Stimulated activated CD4-positive, alpha-beta T cell treated with anti-CD3 and anti-CD28 coated beads, Interleukin-15, amount 100 ng/mL, for 1 hour (primary cell): ENCODE data around the gene MTUS2.

ENCODE experiments used
- DNase-seq, 2 donors: peaks; one replicate each; pipeline ENCODE4 v3.0.0-alpha.2; 2020; ENCODE audit warnings: low read depth in 1 of 2, low spot score in 1 of 2

Gene MTUS2

DNA sequence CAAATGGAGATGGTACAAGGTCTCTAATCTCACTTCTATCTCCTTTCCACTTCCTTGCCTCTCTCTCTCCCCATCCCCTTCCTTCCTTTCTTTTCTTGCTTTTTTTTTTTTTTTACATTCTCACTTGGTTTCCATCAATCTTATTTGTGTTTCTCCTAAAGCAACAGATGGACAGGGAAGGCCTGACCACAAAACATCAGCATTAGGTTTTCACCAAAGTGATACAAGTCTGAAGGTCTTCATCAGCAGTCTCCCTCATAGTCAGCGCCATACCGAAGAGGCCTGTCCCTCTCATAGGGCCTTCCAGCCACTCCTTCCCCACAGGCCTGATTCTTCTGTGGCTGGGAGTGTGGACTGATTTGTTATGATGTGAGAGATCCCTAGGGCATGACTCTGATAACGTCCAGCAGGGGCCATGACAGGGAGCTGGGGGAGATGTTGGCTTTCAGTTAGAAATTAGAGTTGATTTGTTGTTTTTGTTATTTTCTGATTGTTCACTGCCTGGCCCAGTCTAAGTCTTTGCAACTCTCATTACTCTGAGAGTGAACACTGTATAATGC lies 616.7 kb downstream of the MTUS2 start:
- DNase-seq, result no peak

DNA sequence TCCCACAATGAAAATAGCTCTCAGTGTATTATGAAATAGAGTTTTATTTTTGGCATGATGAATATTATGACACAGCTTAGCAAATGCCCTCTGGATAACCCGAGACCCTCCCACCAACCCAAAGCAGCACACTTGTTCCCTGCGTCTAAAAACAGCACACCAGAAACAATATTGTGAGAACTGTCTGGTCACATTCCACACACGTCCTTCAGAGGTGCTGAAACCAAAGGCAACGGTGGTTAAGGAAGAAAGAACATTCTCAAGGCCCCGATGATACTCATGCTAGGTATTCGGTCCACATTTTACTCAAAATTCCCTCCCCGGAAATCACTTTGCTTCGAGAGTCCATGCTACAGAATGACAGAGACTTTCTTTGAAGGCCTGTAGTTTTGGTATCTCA lies 618.6 kb downstream of the MTUS2 start:
- no peak for DNase-seq

DNA sequence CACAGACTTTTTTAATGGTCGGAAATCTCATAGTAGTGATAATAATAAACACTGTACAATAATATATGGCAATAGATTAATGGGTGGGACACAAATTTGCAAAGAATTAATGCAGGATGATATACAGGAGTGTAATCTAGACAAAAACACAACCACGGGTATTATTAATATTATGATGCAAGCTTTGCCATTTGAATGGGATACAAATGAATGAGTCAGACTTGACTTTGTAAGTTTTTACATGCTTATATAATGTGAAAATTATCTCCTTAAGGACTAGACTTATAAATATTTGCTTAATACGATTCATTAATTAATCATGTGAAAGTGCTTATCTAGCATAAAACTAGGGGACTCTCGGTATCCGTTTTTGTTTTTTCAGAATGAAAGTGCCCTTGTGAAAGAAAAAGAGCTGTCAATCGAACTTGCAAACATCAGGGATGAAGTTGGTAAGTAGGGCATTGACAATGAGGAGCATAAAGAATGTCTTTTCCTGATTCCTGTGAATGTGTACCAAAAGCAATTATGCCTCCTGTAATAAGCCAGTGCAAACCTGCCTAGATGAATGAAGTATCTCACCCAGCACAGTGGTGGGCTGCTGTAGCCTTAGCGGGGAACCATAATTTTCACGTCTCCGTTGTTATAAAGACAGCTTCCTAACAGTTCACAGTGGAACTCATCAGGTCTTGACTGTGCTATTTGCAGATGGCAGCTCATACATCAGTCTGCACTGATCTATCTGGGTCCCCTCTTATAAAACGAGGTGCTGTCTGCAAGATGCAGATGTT lies 619.7 kb downstream of the MTUS2 start:
- no peak for DNase-seq

DNA sequence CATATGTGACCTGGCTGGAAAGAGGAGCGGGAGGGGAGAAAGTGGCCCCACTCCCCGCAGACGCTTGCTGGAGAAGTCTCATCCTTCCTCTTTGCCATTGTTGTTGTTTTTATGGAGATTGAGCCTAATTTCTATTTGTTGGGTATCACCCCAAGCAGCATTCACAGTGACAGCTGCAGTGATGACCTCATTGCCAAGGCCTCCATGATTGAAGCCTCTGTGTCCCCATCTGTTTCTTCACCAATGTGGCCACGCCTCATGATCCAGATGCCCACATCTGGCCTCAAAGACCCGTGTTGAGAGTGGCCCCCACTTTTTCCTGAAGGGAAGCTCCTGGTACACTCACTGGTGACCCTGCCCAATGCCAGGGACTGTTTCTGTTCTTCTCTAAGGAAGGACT lies 621.2 kb downstream of the MTUS2 start:
- no peak for DNase-seq

DNA sequence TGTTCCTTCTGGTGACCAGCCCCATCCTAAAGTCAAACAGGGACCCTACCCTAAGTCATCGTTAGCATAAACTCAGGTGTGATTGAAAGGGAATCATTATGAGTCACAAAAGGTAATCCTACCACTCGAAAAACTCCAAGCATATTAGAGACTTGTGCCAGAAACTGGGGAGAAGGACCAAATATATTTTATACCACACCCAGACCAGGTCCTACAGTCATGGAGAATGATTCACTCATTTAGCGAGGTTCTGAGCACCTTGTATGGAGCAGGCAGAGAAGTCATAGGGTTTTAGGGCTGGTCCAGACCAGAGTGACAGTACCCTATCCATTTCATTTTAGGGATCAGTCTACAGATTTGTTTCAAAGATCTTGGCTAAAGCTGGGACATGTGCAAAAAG lies 625.9 kb downstream of the MTUS2 start:
- no peak for DNase-seq

DNA sequence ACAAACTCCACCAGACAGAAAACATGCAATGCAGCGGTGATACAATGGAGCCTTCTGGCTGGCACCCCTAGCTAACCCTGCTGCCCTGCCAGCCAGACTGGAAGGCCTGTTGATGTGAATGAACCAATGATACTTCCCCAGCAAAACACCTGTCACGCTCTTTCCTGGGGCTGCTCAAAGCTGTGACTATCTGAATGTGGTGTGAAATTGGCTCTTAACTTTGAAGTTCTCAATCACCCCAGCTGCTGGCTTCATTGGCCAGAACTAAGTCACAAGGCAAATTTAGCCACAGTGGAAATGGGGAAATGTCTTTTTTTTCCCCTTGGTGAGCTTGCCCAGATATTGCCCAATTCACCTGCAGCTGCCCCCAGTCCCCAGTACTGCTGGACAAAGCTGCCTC lies 628.0 kb downstream of the MTUS2 start:
- DNase-seq, result no peak

DNA sequence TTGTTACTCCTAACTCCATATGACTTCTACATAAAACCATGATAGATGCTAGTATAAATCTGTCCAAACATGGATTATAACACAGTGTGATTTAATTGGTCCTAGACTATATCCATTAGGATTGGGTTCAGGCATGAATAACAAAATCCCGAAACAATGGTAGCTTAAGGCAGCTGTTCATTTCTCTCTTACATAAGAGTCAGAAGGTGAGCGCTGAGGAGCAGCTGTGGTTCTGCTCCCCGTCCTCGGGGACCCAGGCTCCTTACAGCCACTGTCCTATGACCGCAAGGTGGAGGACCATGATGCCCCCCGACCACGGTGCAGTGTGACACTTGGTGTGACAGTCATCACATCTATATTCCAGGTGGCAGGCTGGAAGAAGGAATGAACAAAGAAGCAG lies 629.6 kb downstream of the MTUS2 start:
- DNase-seq, result no peak

DNA sequence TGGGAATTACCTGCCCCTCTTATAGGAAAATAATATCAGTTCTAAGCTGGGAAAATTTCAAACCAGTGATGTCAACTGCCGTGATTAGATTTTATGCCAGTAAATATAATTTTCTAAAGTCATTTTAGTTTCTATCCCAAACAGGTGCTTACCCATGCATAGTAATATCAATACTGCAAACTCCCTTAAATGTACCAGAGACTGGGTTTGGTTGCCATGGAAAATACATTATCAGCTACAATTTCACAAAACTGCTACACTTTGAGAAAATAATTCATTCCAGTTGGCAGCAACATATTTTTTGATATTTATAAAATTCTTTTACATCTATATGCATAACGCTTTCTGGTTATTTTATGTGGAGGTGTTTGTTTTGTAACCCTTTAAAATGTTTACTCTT lies 631.8 kb downstream of the MTUS2 start:
- no peak for DNase-seq

DNA sequence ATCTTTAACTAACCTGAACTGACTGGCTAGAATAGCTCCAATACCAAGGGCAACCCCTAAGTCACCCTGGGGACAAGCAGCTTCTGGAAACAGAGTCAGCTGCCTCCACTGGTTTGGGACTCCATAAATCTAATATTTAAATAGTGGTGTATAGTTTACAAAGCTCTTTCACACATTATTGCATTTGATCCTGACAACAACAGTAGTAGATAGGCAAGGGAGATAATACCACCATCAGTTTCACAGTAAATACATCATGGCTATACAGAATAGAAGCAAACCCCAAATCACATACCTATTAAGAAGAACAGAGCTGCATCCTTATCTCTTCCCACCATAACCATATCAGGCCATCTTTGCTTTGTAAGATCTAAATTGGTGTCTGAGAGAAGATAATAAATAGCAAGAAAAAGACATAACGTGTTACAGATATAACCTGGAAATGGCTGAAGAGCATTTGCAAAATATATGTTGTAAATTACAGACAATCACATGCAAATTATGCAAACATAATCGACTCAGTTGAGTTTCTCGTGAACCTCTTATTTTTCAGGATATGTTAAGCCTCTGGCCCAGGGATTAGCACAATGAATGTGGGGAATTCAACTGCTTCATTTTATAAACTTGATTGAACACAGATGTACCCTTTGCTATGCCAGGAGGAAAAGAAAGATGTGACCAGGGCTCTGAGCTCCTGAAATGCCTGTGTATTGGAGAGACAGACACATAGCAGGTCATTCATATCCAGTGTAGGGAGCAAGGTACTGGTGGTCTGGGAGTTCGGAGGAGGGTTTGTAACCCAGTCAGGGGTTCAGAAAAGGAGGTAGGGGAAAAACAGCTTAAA lies 632.9 kb downstream of the MTUS2 start:
- no peak for DNase-seq

DNA sequence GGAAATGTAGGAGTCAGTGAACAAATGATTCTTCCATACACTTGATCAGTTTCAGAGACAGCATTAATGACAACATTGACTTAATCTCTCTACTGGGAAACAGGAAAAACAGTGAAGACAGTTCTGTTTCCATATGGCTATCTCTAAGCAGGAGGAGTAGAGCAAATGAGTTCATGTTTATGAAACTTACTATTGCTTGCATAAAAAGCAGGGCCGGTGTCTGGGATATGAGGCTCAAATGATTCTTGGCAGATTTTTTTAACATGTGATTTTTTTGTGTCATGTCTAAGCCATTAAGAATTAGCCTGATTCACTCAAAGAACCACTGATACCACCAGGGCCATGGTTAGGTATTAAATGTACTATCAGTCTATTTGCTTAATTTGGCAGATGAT lies 633.5 kb downstream of the MTUS2 start:
- no peak for DNase-seq

DNA sequence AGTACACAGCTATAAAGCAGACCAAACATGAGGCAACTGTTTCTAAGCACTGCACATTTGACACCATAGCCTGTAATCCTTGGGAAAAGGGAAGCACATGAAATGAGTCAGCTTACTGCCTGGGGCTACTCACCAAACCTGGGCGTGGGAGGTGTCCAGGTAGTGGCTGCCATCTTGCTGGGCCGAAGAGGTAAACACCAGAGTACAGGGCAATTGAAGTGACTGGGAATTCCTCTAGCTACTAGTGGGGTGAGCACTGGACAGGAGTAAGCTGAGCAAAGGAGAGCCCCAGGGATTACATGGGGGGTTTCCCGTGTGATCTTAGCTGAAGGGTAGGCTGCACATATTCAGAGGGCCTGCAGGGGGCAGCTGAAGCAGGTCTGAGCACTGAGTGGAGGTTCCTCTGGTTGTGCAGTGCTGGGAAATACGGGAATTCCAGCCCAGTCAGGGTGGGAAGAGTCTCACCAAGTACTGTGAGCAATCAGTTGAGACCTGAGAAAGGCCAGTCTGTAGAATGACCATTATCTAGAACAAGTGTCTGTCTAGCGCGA lies 634.9 kb downstream of the MTUS2 start:
- DNase-seq, result no peak

DNA sequence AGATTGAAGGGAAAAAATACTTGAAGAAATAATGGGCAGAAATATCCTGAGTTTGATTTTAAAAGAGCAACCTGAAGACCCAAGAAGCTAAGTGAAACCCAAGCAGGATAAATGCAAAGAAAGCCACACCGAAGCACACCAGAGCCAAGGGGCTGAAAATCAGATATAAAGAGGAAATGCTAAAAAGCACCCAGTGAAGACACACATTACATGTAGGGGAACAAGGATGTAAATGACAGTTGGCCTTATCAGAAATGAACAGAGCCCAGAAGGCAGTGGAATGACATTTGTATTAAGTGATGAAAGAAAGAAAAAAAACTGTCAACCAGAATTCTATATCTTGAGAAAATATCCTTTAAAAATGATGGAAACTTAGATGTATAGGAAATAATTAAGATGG lies 636.3 kb downstream of the MTUS2 start:
- no peak for DNase-seq

DNA sequence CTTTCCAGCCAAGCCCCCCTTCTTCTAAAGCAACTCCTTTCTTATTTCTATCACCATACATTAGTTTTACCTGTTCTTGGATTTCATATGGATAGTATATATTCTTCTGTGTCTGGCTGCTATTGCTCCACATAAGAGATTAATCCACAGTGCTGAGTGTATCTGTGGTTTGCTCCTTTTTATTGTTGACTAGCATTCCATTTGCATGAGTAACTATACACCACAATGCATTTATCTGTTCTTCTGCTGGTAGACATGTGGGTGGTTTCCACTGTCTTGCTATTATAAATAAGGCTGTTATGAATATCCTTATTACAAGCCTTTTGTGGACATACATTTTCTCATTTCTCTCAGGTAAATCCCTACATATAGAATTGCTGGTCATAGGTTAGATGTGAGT lies 637.2 kb downstream of the MTUS2 start:
- DNase-seq, result no peak

DNA sequence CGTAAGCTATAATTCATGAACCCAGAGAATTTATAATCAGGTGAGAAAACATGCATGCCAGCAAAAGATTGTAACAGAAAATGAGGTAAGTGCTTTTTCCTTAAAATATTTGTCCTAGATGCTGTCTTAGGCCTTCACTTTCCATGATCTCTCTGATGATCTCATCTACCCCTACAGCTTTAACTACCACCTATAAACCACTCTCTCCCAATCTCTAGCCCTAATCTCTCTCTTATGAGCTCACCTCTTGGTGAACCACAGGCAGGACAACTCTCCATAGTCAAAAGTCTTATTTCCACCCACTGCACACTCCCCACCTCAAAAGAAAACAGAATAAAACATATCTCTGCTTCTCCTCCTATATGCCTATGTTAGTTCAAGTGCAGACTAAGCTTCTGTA lies 638.3 kb downstream of the MTUS2 start:
- DNase-seq, result no peak

DNA sequence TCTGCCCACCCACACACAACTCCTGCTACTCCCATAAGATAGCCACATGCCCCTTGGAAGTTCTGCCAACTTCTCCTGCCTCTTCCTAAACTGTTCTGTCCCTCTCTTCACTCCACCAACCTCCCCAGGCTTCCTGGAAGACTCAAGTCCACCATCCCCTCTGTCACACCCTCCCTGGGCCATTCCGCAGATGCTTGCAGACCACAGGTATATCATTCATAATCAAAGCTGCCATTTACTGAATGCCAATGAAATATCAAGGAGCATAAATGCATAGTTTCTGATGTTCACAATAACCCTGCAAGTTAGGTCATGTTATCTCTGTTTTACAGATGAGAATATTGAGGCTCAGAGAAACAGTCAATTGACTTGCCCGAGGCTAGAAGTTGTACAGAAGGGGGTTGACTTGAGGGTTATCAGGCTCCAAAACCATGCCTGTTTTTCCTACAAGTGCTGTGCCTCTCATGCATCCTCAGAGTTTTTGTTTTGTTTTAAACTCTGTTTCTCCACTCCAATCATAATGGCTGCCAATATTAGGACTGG lies 639.7 kb downstream of the MTUS2 start:
- DNase-seq, result no peak

DNA sequence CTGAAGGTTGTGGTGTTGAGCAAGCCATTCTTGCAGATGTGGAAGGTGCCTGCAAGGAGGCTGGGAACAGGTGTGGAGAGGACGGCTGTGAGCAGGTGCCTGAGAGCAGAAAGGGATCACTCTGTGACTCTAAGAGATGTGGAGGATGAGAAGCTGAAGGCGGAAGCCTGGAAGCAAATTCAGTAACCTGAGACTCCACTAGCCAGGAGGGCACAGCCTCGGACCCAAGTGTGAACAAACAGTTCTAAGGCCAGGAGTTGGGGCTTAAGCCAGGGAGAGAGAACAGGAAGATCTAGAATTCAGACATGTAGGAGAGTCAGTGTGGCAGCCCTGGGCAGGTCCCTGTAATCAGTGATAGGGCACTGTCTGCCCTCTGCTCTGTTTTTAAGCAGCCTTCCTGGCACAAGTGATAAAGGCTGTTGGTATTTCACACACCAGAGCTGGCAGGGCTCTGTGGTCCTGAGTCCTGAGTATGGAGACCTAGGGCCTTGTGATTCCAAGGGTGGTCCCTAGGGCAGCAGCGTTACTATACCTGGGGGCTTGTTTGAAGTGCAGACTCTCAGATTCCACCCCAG lies 644.1 kb downstream of the MTUS2 start:
- no peak for DNase-seq

DNA sequence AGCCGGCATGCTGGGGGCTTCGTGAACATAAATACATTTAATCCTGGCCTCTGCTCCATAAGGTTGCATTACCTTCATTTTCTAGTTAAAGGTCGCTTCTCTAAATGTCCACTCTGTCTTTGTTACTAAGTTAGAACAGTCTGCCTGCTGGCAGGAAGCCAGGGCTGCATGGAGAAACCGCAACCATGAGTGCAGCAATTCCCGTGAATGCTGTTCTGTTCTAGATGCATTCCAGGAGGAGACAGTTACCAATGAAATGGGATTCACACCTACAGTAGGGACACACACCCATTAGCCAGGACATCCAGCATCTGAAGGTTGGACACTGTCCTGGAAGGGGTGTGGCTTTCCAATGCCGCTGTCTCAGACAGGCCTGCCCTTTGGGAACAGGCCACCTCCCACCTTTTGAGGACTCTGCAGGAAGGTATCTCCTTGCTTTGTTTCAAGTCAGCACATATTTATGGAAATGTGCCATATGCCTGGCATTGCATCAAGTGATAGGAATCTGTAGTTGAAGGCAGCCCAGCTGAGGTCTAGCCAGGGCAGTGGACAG lies 645.7 kb downstream of the MTUS2 start:
- no peak for DNase-seq

DNA sequence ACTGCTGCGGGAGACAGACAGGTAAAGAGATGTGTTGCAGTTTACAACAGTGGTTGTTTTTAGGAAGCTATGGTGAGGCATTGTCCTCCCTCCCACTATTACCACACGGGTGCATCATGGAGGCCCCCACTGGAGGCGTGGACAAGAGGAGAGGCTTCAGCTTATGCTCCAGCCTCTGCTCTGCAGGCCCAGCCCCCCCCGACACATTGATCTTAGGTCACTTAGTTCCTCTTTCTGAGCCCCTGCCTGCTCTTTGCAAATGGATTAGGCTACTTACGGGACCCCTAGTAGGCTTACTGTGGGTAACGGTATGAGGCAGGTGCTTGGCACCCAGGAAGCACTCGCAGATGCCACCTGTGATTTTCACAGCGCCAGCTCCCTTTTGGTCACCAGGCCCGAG lies 651.4 kb downstream of the MTUS2 start:
- no peak for DNase-seq

DNA sequence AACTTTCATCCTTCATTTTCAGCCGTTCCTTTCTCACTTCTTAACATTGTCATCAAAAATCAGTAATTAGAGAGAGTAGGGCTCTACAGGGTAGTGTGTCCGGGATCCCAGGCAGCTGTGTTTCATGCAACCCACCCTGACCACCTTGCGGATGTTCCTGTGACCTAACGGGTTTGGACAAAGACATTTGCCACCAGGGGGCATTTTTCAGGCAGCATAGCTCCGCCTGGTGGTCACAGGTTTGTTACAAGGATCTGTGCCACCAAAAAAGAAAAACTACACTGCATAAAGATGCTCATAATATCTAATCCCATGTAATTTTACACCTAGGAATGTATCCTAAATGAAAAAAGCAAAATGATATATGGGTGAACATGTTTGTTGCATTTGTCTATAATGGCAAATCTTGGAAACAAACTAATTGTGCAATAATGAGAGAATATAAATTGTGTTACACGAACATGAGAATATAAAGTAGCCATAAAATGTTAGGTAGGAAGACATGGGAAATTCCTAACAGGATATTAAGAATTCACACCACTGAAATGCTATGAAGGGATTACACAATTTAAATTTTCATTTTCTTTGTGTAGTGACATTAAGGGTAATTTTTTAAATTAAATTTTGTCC lies 652.3 kb downstream of the MTUS2 start:
- DNase-seq, result peak in 1 of 2 donors; percentile 10

DNA sequence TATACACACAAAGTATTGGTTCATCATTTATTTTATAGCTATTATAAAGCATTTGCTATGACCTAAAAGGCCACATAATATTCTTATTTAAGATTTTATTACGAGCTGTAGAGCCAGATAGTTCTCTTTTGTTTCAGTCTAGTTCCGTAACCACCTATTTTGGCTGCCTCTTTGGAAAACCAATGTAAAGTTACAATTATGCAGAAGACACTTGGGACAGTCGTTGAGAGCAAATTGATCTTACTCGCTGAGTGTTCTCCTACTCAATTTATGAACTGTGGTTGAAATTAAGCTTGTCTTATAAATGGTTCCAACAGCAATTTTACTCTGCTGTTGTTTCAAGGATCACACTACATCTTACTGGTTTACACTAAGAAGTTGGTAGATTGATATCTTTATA lies 653.0 kb downstream of the MTUS2 start:
- no peak for DNase-seq

DNA sequence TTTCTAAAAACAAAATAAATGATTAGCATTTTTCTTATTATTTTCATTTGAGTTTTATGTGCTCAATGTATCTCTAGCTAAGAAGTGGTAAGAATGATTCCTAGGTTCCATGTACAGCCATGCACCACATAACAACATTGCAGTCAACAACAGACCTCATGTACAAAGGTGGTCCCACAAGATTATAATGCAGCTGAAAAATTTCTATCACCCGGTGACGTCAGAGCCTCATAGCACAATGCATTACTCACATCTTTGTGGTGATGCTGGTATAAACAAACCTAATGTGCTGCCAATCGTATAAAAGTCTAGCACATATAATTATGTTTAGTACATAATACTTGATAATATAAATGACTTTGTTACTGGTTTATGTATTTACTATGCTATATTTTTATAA lies 654.9 kb downstream of the MTUS2 start:
- DNase-seq, result no peak
